HepG2 (cell line): ENCODE measurements around the gene SLC16A5. TPM values are rescaled to one million over a fixed set of nuclear protein-coding genes. Genes with fewer than 3 reads are reported as not detected.

Experiments
- ADNP ChIP-seq: sonication (generic); formaldehyde crosslinking; IDR thresholded peaks from 2 replicates; pipeline ENCODE4 v1.4.0; 2020; ENCODE audit warnings: missing genetic modification reagents
- ASH2L ChIP-seq: fragments of 300-600, 200-600 bp; sonication (generic); IDR thresholded peaks from 2 replicates; pipeline ENCODE4 v1.7.0; 2017; ENCODE audit warnings: low read depth, mild to moderate bottlenecking, moderate library complexity, mixed read lengths, low read length; ENCODE audit not compliant: insufficient read length
- ATF7-NPFF ChIP-seq: sonication (generic); formaldehyde crosslinking; IDR thresholded peaks from 2 replicates; pipeline ENCODE4 v1.8.1; 2023; ENCODE audit warnings: mild to moderate bottlenecking, low read depth, missing genetic modification reagents, moderate library complexity
- GABPA ChIP-seq, 2 experiments: IDR thresholded peaks; 2 replicates each; pipeline ENCODE4 v1.6.1; 2011 to 2016; ENCODE audit warnings: low read depth in 2 of 2, low read length in 1 of 2, missing biosample characterization in 1 of 2, missing genetic modification characterization in 1 of 2
- GPN1 ChIP-seq: sonication (generic); formaldehyde crosslinking; IDR thresholded peaks from 2 replicates; pipeline ENCODE4 v1.5.1; 2020; ENCODE audit warnings: missing genetic modification reagents, borderline replicate concordance
- GTF2F1 ChIP-seq: fragments of 150-350 bp; IDR thresholded peaks from 2 replicates; pipeline ENCODE4 v1.6.1; 2014; ENCODE audit warnings: low read length
- HNRNPH1 ChIP-seq: fragments of 200-400 bp; formaldehyde crosslinking; optimal IDR thresholded peaks from 2 replicates; pipeline ENCODE3; 2017; ENCODE audit warnings: mild to moderate bottlenecking, low read depth, low read length
- LCORL ChIP-seq, 2 experiments: fragments of 450-650 bp in 1 of 2; sonication (generic) in 1 of 2; formaldehyde crosslinking in 1 of 2; IDR thresholded peaks; 2 replicates each; pipeline versions ENCODE4 v1.5.0 to v1.6.1; 2017 to 2020; ENCODE audit warnings: antibody characterized with exemption in 1 of 2, missing genetic modification reagents in 1 of 2
- MATR3 ChIP-seq: sonication (generic); formaldehyde crosslinking; IDR thresholded peaks from 2 replicates; pipeline ENCODE4 v1.4.0; 2020; ENCODE audit warnings: missing genetic modification reagents
- MIER2 ChIP-seq: IDR thresholded peaks from 2 replicates; pipeline ENCODE4 v1.6.1; 2016; ENCODE audit warnings: missing biosample characterization, missing genetic modification reagents
- MTF2 ChIP-seq: sonication (generic); formaldehyde crosslinking; IDR thresholded peaks from 2 replicates; pipeline ENCODE4 v1.5.0; 2020; ENCODE audit warnings: missing genetic modification reagents, borderline replicate concordance
- PAWR ChIP-seq: sonication (generic); formaldehyde crosslinking; IDR thresholded peaks from 2 replicates; pipeline ENCODE4 v1.4.0; 2020; ENCODE audit warnings: missing genetic modification reagents, mild to moderate bottlenecking, borderline replicate concordance
- PITX1 ChIP-seq: sonication (generic); formaldehyde crosslinking; IDR thresholded peaks from 2 replicates; pipeline ENCODE4 v1.5.1; 2020; ENCODE audit warnings: mild to moderate bottlenecking, missing genetic modification reagents
- POGZ ChIP-seq: sonication (generic); formaldehyde crosslinking; IDR thresholded peaks from 2 replicates; pipeline ENCODE4 v1.4.0; 2020; ENCODE audit warnings: mild to moderate bottlenecking, missing genetic modification reagents
- SYNCRIP ChIP-seq: fragments of 200-400 bp; formaldehyde crosslinking; IDR thresholded peaks from 2 replicates; pipeline ENCODE4 v1.6.1; 2018; ENCODE audit warnings: mild to moderate bottlenecking, low read depth, low read length; ENCODE audit not compliant: insufficient read depth
- THYN1 ChIP-seq: sonication (generic); formaldehyde crosslinking; IDR thresholded peaks from 2 replicates; pipeline ENCODE4 v1.8.1; 2023; ENCODE audit warnings: low read depth, mild to moderate bottlenecking, moderate library complexity, missing genetic modification reagents, borderline replicate concordance
- YEATS4 ChIP-seq: sonication (generic); formaldehyde crosslinking; IDR thresholded peaks from 2 replicates; pipeline ENCODE4 v1.4.0; 2020; ENCODE audit warnings: missing genetic modification reagents, borderline replicate concordance
- ZC3H4 ChIP-seq: sonication (generic); formaldehyde crosslinking; IDR thresholded peaks from 2 replicates; pipeline ENCODE4 v1.4.0; 2020; ENCODE audit warnings: missing genetic modification reagents, borderline replicate concordance
- ZFP36 ChIP-seq: fragments of 150-350 bp; IDR thresholded peaks from 2 replicates; pipeline ENCODE4 v1.6.1; 2018; ENCODE audit warnings: borderline replicate concordance, low read length, low read depth; ENCODE audit not compliant: partially characterized antibody
- ZNF20 ChIP-seq: sonication (generic); formaldehyde crosslinking; IDR thresholded peaks from 2 replicates; pipeline ENCODE4 v1.4.0; 2020; ENCODE audit warnings: mild to moderate bottlenecking, moderate library complexity, missing genetic modification reagents
- ZNF333 ChIP-seq: sonication (generic); formaldehyde crosslinking; IDR thresholded peaks from 2 replicates; pipeline ENCODE4 v1.4.0; 2020; ENCODE audit warnings: mild to moderate bottlenecking, missing genetic modification reagents, borderline replicate concordance
- ZNF530 ChIP-seq: sonication (generic); formaldehyde crosslinking; IDR thresholded peaks from 2 replicates; pipeline ENCODE4 v1.5.0; 2020; ENCODE audit warnings: low read depth, mild to moderate bottlenecking, missing genetic modification reagents
- ZNF703 ChIP-seq: sonication (generic); formaldehyde crosslinking; IDR thresholded peaks from 2 replicates; pipeline ENCODE4 v1.5.1; 2020; ENCODE audit warnings: missing genetic modification reagents, mild to moderate bottlenecking, moderate library complexity, borderline replicate concordance
- ZNF766 ChIP-seq: sonication (generic); formaldehyde crosslinking; IDR thresholded peaks from 2 replicates; pipeline ENCODE4 v1.5.0; 2020; ENCODE audit warnings: missing genetic modification reagents, borderline replicate concordance
- polyA plus RNA-seq, 8 experiments: library from polyadenylated mRNA; depleted of rRNA in 3 of 8; stranded (reverse) in 7 of 8; unstranded in 1 of 8; fragments of >200 nt; fragmentation: Illumina TruSeq in 4 of 8; extraction: Trizol in 4 of 8; gene quantifications; 2 replicates each; pipeline versions ENCODE4 v1.2.1 to v1.2.3, GENCODE V29; 2011 to 2016; ENCODE audit warnings: low read depth in 4 of 8, missing spikeins in 1 of 8, mixed read lengths in 1 of 8; ENCODE audit not compliant: insufficient read depth in 1 of 8
- total RNA-seq, 5 experiments: library from RNA; depleted of rRNA; stranded (reverse); fragments of >200 nt; fragmentation: Illumina TruSeq; extraction: Trizol; gene quantifications; 2 replicates each; pipeline ENCODE4 v1.2.3, GENCODE V29; 2016; ENCODE audit warnings: low read depth in 1 of 5
- TF ChIP-seq, protein P1 (sequence below): sonication (generic); formaldehyde crosslinking; IDR thresholded peaks from 2 replicates; pipeline ENCODE4 v1.5.0; 2020; ENCODE audit warnings: missing genetic modification reagents, mild to moderate bottlenecking, borderline replicate concordance
- TF ChIP-seq, protein P2 (sequence below): IDR thresholded peaks from 2 replicates; pipeline ENCODE4 v1.6.1; 2016
- TF ChIP-seq, protein P3 (sequence below): sonication (generic); formaldehyde crosslinking; IDR thresholded peaks from 2 replicates; pipeline ENCODE4 v1.4.0; 2020; ENCODE audit warnings: missing genetic modification reagents
- TF ChIP-seq, protein P4 (sequence below): sonication (generic); formaldehyde crosslinking; IDR thresholded peaks from 2 replicates; pipeline ENCODE4 v1.4.0; 2020; ENCODE audit warnings: mild to moderate bottlenecking, missing genetic modification reagents
- TF ChIP-seq, protein P5 (sequence below): sonication (generic); formaldehyde crosslinking; conservative IDR thresholded peaks from 2 replicates; pipeline ENCODE4 v1.8.0; 2022; ENCODE audit warnings: low read depth, missing genetic modification reagents

The SLC16A5 gene
- total and polyA plus RNA-seq, 2 of the 13 experiments (the other 11 are each of a cell fraction or from before 2014, with no cell fraction given) = 0.69 to 5.6 TPM

DNA sequence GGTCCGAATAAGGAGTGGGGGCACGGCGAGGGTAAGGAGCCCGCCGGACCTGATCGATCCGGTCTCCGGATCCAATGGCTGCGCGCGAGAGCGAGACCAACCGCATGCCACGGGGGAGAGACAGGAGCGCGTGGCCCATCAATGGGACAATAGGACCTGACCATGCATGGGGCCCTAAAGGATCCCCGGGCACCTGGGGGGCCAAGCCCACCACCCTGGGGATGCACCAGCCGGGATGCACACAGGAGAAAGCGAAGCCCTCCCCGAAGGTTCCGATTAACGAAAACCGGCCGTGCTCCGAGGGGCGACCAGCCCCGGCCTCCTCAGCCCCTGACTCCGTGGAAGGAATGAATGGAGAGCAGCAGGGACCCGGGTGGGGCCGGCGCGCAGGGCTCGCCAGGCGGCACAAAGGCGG, 66.0 kb downstream of the SLC16A5 start (continued):
- TF ChIP-seq ZNF766 (CRISPR knock-in tag) = 0 out of 2 replicates have a peak, but pooled peaks have one; percentile 2
- no peak for TF ChIP-seq MTF2 (CRISPR knock-in tag)
- no peak for TF ChIP-seq SYNCRIP
- TF ChIP-seq, protein P1, sequence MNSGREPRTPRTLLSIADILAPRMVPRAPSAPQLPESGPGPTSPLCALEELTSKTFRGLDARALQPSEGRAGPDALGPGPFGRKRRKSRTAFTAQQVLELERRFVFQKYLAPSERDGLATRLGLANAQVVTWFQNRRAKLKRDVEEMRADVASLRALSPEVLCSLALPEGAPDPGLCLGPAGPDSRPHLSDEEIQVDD (CRISPR knock-in tag) = no peak; the same call in 1 of the 2 replicates
- TF ChIP-seq HNRNPH1 = no peak
- TF ChIP-seq PITX1 (CRISPR knock-in tag) = no peak
- TF ChIP-seq GPN1 (CRISPR knock-in tag) = no peak; the same call in 1 of the 2 replicates
- TF ChIP-seq ZC3H4 (CRISPR knock-in tag) = no peak; the same call in 1 of the 2 replicates
- TF ChIP-seq ASH2L = no peak
- TF ChIP-seq ZFP36 = no peak
- TF ChIP-seq, protein P2, sequence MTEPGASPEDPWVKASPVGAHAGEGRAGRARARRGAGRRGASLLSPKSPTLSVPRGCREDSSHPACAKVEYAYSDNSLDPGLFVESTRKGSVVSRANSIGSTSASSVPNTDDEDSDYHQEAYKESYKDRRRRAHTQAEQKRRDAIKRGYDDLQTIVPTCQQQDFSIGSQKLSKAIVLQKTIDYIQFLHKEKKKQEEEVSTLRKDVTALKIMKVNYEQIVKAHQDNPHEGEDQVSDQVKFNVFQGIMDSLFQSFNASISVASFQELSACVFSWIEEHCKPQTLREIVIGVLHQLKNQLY = no peak
- no peak for TF ChIP-seq ADNP
- TF ChIP-seq GTF2F1 = no peak
- TF ChIP-seq YEATS4 (CRISPR knock-in tag) = peak; percentile 64; the same call in 1 of the 2 replicates
- TF ChIP-seq, protein P3, sequence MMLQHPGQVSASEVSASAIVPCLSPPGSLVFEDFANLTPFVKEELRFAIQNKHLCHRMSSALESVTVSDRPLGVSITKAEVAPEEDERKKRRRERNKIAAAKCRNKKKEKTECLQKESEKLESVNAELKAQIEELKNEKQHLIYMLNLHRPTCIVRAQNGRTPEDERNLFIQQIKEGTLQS (CRISPR knock-in tag) = no peak
- no peak for TF ChIP-seq ZNF530
- no peak for TF ChIP-seq ZNF333 (CRISPR knock-in tag)
- no peak for TF ChIP-seq THYN1 (CRISPR knock-in tag)
- no peak for TF ChIP-seq MIER2 (CRISPR knock-in tag)
- TF ChIP-seq PAWR (CRISPR knock-in tag) = no peak
- TF ChIP-seq POGZ (CRISPR knock-in tag) = no peak
- no peak for TF ChIP-seq LCORL (IDR thresholded peaks at IDR 0.05)
- no peak for TF ChIP-seq LCORL (CRISPR knock-in tag; IDR thresholded peaks at IDR 0.05)
- 0 out of 2 replicates have a peak, but pooled peaks have one; percentile 47 for TF ChIP-seq ZNF703 (CRISPR knock-in tag)
- TF ChIP-seq, protein P4, sequence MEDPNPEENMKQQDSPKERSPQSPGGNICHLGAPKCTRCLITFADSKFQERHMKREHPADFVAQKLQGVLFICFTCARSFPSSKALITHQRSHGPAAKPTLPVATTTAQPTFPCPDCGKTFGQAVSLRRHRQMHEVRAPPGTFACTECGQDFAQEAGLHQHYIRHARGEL (CRISPR knock-in tag) = no peak
- TF ChIP-seq MATR3 (CRISPR knock-in tag) = no peak
- no peak for TF ChIP-seq ZNF20
- TF ChIP-seq, protein P5, sequence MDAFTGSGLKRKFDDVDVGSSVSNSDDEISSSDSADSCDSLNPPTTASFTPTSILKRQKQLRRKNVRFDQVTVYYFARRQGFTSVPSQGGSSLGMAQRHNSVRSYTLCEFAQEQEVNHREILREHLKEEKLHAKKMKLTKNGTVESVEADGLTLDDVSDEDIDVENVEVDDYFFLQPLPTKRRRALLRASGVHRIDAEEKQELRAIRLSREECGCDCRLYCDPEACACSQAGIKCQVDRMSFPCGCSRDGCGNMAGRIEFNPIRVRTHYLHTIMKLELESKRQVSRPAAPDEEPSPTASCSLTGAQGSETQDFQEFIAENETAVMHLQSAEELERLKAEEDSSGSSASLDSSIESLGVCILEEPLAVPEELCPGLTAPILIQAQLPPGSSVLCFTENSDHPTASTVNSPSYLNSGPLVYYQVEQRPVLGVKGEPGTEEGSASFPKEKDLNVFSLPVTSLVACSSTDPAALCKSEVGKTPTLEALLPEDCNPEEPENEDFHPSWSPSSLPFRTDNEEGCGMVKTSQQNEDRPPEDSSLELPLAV (CRISPR knock-in tag) = no peak
- TF ChIP-seq ATF7-NPFF (CRISPR knock-in tag) = no peak; the same call in 1 of the 2 replicates
- no peak for TF ChIP-seq GABPA (IDR thresholded peaks at IDR 0.05; ENCODE audit: low read depth, low read length)
- TF ChIP-seq GABPA (CRISPR knock-in tag; IDR thresholded peaks at IDR 0.05; ENCODE audit: low read depth) = no peak
